AG04450 (cell line): Measurements from ENCODE around the gene TRIP4. TPM values are rescaled to one million over a fixed set of nuclear protein-coding genes. Genes with fewer than 3 reads are reported as not detected.
"Not testable (repeated sequence)": the region's sequence is repeated elsewhere in the genome, so short reads cannot be mapped to it uniquely, and the experiment has no call there.

Experiments
- CTCF ChIA-PET: fragments of 300-600, 350-600 bp; formaldehyde crosslinking; extraction: SDS; loops from one replicate; lab custom pipeline; 2022; ENCODE audit warnings: antibody characterized with exemption, inconsistent platforms; lab: Charles Lee
- POLR2A ChIA-PET: fragments of 350-600 bp; formaldehyde crosslinking; extraction: SDS; loops from one replicate; lab custom pipeline; 2021; ENCODE audit warnings: antibody characterized with exemption, inconsistent platforms; lab: Yijun Ruan, JAX
- DNase-seq: peaks from one replicate; pipeline ENCODE4 v3.0.0-alpha.2; 2011; ENCODE audit warnings: low read depth, low spot score
- H3K27ac ChIP-seq: one replicate; pipeline ENCODE4 v1.5.1; 2012; ENCODE audit warnings: low read depth, low read length, control low read depth
- H3K27me3 ChIP-seq: one replicate; pipeline ENCODE4 v1.6.0; 2012; ENCODE audit warnings: low read length; ENCODE audit not compliant: control insufficient read depth, insufficient read depth
- H3K4me3 ChIP-seq: 2 replicates; pipeline ENCODE4 v1.5.1; 2011; ENCODE audit warnings: mild to moderate bottlenecking, low read depth, low read length, control low read depth
- H3K9me3 ChIP-seq: 2 replicates; pipeline ENCODE4 v1.5.1; 2012; ENCODE audit warnings: low read length; ENCODE audit not compliant: control insufficient read depth, insufficient read depth
- CTCF ChIP-seq: IDR thresholded peaks from 2 replicates; pipeline ENCODE4 v1.5.1; 2011; ENCODE audit warnings: low read depth, low read length, control low read depth, inconsistent platforms
- polyA plus RNA-seq: library from polyadenylated mRNA; depleted of rRNA; stranded (reverse); fragments of >200 nt; gene quantifications from 2 replicates; pipeline ENCODE4 v1.2.3, GENCODE V29; 2011

TRIP4 gene
- polyA plus RNA-seq, 1 experiment, result 28.0 TPM

GRCh38 chr15:64490598-64491259 is 103.1 kb downstream of the TRIP4 start:
- CTCF ChIA-PET, result no interaction called here
- no peak overlapping the region for H3K27ac ChIP-seq
- H3K4me3 ChIP-seq, result no peak overlapping the region
- POLR2A ChIA-PET, result interaction anchor here (0.5 kb wide), 1 partner anchor 12 kb away, joined by 5 read pairs; no protein-coding TSS in a partner anchor
- no peak for TF ChIP-seq CTCF
- no peaks in the 10 kb centered on the region for H3K9me3 ChIP-seq
- no peaks in the 10 kb centered on the region for H3K27me3 ChIP-seq
- peak; percentile 30 for DNase-seq

- Histone ChIP-seq H3K9me3 (no peaks in the 10 kb centered on the region), H3K4me3 (no peak overlapping the region), H3K27ac (no peak overlapping the region), H3K27me3 (no peaks in the 10 kb centered on the region)
- CTCF ChIA-PET, result no interaction called here
- TF ChIP-seq CTCF, result no peak
- POLR2A ChIA-PET, result no interaction called here
- no peak for DNase-seq
Observed at GRCh38 chr15:64493641-64494040, 106.0 kb downstream of the TRIP4 start.

DNA sequence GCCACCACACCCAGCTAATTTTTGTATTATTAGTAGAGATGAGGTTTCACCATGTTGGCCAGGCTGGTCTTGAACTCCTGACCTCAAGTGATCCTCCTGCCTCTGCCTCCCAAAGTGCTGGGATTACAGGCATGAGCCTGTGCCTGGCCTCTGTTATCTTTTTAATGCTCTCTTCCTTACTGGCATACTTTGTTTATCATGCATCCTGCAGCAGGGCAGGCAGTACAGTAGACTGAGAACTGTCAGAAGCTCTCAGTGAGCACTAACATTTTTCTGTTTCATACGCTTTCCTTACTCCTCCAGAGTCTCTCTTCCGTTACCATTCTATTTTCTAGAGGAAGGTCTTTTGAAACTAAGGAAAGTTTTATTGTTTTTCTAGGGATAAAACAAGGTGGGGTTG is 108.3 kb downstream of the TRIP4 start:
- DNase-seq, H3K27me3 ChIP-seq, H3K9me3 ChIP-seq, H3K27ac ChIP-seq, H3K4me3 ChIP-seq, CTCF ChIA-PET, POLR2A ChIA-PET: not testable (repeated sequence)

DNA sequence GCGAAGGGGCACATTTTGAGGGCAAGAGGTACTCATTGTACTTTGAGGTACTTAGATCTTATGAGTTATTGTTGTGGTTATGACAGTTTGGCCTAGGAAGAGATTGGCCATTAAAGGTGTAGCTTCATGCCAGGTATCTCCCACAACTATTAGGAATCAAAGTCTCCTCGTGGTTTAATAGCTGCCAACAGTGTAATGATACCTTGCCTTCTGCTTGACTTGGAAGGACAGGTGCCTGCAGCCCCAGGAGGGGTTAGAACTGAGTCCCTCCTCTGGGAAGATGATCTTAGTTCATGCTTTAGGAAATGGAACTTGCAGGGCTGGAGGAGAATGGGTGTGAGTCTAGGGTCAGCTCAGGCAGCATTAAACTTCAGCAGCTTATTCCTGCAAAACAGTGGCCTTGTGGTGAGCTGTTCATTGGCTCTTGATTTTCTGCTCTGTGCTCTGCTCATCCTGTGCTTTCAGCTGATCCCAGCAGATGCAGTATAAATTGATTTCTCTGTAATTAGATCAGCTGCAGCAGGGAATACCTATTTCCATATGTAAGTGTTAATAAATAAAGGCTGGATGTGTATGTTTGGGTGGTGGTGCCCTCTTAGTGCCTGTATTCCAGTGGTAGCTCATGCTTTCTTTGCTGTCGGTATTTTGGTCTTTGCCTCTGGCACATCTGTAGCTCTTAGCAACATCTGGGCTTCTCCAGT is 113.2 kb downstream of the TRIP4 start:
- Histone ChIP-seq H3K27me3 (no peaks in the 10 kb centered on the region), H3K27ac (no peak overlapping the region), H3K9me3 (no peaks in the 10 kb centered on the region), H3K4me3 (no peak overlapping the region)
- TF ChIP-seq CTCF, result no peak
- POLR2A ChIA-PET, result no interaction called here
- DNase-seq, result no peak
- CTCF ChIA-PET, result no interaction called here

GRCh38 chr15:64501396-64501715 is 113.7 kb downstream of the TRIP4 start:
- Histone ChIP-seq H3K4me3 (no peak overlapping the region), H3K27ac (no peak overlapping the region), H3K9me3 (no peaks in the 10 kb centered on the region), H3K27me3 (no peaks in the 10 kb centered on the region)
- DNase-seq, result no peak
- POLR2A ChIA-PET, result no interaction called here
- TF ChIP-seq CTCF, result no peak
- CTCF ChIA-PET, result no interaction called here
